Nephron progenitor cell (in vitro differentiated cells): ENCODE results near the gene DRGX.

Experiments
- DNase-seq: peaks from one replicate; pipeline ENCODE4 v3.0.0; 2021
- H3K27ac Mint-ChIP-seq: 2 replicates; pipeline ENCODE4 v1.8.0; 2021; ENCODE audit warnings: mild to moderate bottlenecking, moderate library complexity, mixed read lengths
- H3K27me3 Mint-ChIP-seq: 2 replicates; pipeline ENCODE4 v1.8.0; 2021; ENCODE audit warnings: mild to moderate bottlenecking, low read depth, mixed read lengths; ENCODE audit not compliant: poor library complexity
- H3K36me3 Mint-ChIP-seq: 2 replicates; pipeline ENCODE4 v1.8.0; 2021; ENCODE audit warnings: low read depth, mixed read lengths
- H3K4me1 Mint-ChIP-seq: 2 replicates; pipeline ENCODE4 v1.8.0; 2021; ENCODE audit warnings: mixed read lengths
- H3K4me3 Mint-ChIP-seq: 2 replicates; pipeline ENCODE4 v1.8.0; 2021; ENCODE audit warnings: mild to moderate bottlenecking, moderate library complexity, mixed read lengths
- H3K9me3 Mint-ChIP-seq: 2 replicates; pipeline ENCODE4 v1.8.0; 2021; ENCODE audit warnings: mild to moderate bottlenecking, moderate library complexity, mixed read lengths
- TF ChIP-seq, protein P1 (sequence below): fragments of 200-600 bp; sonication (generic); IDR thresholded peaks from 2 replicates; pipeline ENCODE4 v1.5.0; 2021; ENCODE audit warnings: antibody characterized with exemption

DRGX gene

DNA sequence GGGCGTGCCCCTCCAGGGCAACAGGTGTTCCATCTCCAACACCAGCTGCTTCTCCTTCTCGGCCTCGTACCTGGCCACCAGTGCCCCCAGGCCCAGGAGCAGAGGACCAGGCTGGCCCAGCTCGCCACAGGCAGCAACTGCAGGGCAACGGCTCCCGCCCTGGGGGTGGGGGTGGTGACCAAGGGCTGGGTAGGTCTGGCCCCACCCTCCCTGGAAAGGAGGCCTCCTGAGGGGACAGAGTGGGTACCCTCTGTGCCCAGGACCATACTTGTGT, 22.1 kb upstream of the DRGX start:
- Mint-ChIP-seq H3K36me3 (no peaks in the 10 kb centered on the region), H3K9me3 (peaks cover 16% of the 10 kb centered on the region), H3K27ac (no peak overlapping the region), H3K4me1 (no peaks in the 10 kb centered on the region), H3K27me3 (peaks cover 44% of the 10 kb centered on the region), H3K4me3 (no peak overlapping the region)
- TF ChIP-seq, protein P1, sequence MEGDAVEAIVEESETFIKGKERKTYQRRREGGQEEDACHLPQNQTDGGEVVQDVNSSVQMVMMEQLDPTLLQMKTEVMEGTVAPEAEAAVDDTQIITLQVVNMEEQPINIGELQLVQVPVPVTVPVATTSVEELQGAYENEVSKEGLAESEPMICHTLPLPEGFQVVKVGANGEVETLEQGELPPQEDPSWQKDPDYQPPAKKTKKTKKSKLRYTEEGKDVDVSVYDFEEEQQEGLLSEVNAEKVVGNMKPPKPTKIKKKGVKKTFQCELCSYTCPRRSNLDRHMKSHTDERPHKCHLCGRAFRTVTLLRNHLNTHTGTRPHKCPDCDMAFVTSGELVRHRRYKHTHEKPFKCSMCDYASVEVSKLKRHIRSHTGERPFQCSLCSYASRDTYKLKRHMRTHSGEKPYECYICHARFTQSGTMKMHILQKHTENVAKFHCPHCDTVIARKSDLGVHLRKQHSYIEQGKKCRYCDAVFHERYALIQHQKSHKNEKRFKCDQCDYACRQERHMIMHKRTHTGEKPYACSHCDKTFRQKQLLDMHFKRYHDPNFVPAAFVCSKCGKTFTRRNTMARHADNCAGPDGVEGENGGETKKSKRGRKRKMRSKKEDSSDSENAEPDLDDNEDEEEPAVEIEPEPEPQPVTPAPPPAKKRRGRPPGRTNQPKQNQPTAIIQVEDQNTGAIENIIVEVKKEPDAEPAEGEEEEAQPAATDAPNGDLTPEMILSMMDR: no peak
- no peak for DNase-seq

DNA sequence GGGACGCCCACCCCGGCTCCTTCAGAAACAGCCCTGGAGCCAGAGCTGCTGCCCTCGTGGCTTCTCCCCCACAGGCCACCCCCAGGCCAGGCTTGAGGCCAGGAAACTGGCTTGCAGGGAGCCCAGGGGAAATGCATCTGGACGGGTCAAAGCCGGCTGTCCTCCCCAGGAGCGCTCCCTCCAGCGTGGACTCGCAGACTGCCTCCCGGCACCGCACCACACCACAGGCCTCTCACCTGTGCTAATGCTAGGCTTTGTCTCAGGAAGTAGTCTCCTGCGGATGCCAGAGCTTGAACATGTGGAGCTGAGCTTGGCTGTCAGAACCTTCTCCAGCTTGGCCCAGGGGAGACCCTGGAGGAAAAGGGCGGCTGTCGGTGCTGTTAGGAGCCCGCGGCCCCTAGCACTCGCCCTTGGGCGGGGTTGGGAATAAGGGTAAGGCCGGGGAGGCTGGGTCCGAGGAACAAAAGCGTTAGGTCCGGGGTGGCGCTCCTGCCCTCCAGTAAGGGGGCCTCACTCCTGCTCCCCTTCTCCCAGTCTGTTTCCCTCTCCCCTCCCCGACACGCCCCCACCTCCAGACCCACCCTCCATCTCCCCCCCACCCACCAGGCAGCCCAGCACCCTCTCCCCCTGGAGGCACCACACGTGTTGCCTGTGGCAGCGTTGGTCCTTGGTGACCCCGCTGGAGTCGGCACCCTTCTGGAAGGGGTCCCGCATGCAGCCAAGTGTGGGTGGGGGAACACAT, 21.6 kb upstream of the DRGX start:
- no peaks in the 10 kb centered on the region for H3K4me1 Mint-ChIP-seq
- TF ChIP-seq, protein P1: no peak
- DNase-seq: no peak
- H3K4me3 Mint-ChIP-seq: no peak overlapping the region
- peaks cover 40% of the 10 kb centered on the region for H3K27me3 Mint-ChIP-seq
- H3K36me3 Mint-ChIP-seq: no peaks in the 10 kb centered on the region
- H3K9me3 Mint-ChIP-seq: peaks cover 12% of the 10 kb centered on the region
- H3K27ac Mint-ChIP-seq: no peak overlapping the region

DNA sequence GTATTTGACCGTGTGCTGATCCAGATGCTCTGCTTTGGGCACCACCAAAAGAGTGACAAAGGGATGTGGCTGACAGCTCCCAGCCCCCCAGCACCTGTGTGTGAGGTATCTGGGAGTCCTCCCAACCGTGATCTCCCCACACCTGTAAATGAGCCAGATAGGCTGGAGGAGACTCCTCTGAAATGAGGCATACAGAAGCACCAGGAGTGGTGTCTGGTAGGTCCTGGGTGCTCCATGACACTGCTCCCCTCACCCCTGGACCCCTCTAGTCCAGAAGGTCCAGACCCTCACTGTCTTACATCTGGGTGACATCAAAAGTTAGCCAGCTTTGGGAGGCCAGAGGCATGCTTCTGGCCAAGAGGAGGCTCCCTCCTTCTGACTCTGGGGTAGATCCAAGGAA, 20.0 kb upstream of the DRGX start:
- Mint-ChIP-seq H3K4me1 (no peaks in the 10 kb centered on the region), H3K27ac (no peak overlapping the region), H3K36me3 (no peaks in the 10 kb centered on the region), H3K4me3 (no peak overlapping the region), H3K27me3 (peaks cover 47% of the 10 kb centered on the region), H3K9me3 (peaks cover 7% of the 10 kb centered on the region)
- no peak for DNase-seq
- TF ChIP-seq, protein P1: no peak

DNA sequence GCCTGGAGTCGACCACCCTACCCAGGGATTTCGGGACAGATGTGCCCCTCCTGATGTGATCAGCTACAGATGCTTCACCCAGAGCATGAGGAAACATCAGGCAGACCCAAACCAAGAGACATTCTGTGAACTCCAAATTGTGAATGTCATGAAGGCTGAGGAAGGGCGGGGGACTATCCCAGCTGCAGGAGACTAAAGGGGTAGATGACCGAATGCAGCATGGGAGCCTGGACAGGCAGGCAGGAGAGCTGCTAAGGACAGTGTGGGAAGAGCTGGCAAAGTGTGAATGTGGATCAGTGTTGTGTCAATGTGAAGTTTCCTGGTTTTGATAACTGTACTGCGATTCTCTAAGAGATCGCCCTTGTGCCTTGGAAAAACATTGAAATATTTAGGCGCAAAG, 19.2 kb upstream of the DRGX start:
- Mint-ChIP-seq H3K27ac (no peak overlapping the region), H3K4me3 (no peak overlapping the region), H3K9me3 (no peaks in the 10 kb centered on the region), H3K4me1 (no peaks in the 10 kb centered on the region), H3K36me3 (no peaks in the 10 kb centered on the region), H3K27me3 (peaks cover 50% of the 10 kb centered on the region)
- TF ChIP-seq, protein P1: no peak
- DNase-seq: no peak

DNA sequence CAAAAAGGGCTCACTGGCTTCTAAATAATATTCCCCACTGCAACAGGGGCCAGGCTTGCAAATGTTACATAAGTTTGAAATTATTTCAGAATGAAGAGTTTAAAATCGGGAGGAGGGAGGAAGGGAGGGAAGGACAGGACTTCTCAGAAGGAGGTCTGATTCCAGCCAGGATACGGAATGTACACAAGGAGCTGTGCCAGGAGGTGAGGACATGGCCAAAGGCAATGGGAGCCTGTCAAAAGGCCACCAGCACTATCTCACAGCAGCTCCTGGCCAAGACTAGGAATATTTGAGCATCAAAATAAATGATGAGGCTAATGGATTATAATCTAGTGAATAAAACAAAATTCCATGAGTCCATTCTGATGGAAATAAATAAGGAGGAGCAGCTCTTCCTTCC, 18.6 kb upstream of the DRGX start:
- no peak for DNase-seq
- no peak overlapping the region for H3K27ac Mint-ChIP-seq
- TF ChIP-seq, protein P1: no peak
- H3K4me3 Mint-ChIP-seq: no peak overlapping the region
- H3K9me3 Mint-ChIP-seq: no peaks in the 10 kb centered on the region
- H3K36me3 Mint-ChIP-seq: no peaks in the 10 kb centered on the region
- H3K27me3 Mint-ChIP-seq: peaks cover 56% of the 10 kb centered on the region
- H3K4me1 Mint-ChIP-seq: no peaks in the 10 kb centered on the region

DNA sequence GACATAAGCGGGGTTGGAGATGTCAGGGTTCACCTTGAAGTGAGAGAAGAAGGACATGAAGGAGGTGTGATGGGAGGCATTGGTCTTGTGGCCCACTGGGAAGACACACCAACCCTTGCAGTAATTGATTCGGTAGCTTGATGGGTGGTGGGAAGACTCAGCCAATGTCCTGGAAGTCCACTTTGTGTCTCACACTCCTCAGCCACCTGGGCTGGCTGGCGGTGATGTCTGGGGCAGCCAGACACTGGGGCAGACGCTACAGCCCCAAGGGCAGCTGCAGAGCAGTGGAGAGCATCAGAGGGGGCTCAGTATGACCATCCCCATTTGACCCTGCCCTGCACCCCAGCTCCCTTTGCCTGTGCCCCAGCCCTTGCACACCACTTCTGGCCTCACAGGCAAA, 16.7 kb upstream of the DRGX start:
- TF ChIP-seq, protein P1: no peak
- Mint-ChIP-seq H3K27ac (no peak overlapping the region), H3K4me1 (peaks cover 4% of the 10 kb centered on the region), H3K4me3 (no peak overlapping the region), H3K36me3 (no peaks in the 10 kb centered on the region), H3K27me3 (peaks cover 64% of the 10 kb centered on the region), H3K9me3 (no peaks in the 10 kb centered on the region)
- no peak for DNase-seq
